Astrocyte (in vitro differentiated cells and primary cell): Measurements from ENCODE around the gene ZBTB7A.

ENCODE experiments used
- EZH2 ChIP-seq: IDR thresholded peaks from 2 replicates; pipeline ENCODE4 v1.6.1; 2012; ENCODE audit warnings: mild to moderate bottlenecking, low read length, inconsistent platforms; ENCODE audit not compliant: insufficient read depth
- TF ChIP-seq, protein P1 (sequence below): IDR thresholded peaks from 2 replicates; pipeline ENCODE4 v1.5.1; 2011; ENCODE audit warnings: low read depth, mild to moderate bottlenecking, inconsistent platforms, low read length, moderate library complexity; ENCODE audit not compliant: insufficient read depth

DNA sequence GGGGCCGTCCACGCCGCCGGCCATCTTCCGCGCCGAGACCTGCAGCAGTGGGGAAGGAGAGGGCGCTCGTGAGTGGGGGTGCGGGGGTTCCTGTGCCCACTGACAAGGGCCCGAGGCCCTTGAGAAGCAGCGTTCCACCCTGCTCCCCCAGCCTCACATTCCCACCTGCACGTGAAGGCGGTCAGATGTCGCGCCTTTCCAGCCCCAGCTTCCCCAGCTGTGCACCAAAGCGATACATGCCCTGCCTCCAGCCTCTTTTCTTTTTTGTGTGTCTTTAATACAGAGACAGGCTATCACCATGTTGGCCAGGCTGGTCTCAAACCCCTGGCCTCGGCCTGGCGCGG is 11.5 kb downstream of the ZBTB7A start:
- TF ChIP-seq, protein P1, sequence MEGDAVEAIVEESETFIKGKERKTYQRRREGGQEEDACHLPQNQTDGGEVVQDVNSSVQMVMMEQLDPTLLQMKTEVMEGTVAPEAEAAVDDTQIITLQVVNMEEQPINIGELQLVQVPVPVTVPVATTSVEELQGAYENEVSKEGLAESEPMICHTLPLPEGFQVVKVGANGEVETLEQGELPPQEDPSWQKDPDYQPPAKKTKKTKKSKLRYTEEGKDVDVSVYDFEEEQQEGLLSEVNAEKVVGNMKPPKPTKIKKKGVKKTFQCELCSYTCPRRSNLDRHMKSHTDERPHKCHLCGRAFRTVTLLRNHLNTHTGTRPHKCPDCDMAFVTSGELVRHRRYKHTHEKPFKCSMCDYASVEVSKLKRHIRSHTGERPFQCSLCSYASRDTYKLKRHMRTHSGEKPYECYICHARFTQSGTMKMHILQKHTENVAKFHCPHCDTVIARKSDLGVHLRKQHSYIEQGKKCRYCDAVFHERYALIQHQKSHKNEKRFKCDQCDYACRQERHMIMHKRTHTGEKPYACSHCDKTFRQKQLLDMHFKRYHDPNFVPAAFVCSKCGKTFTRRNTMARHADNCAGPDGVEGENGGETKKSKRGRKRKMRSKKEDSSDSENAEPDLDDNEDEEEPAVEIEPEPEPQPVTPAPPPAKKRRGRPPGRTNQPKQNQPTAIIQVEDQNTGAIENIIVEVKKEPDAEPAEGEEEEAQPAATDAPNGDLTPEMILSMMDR = no peak
- TF ChIP-seq EZH2 = no peak
